HepG2 (cell line): ENCODE data around the gene DENND2D.

Source experiments
- CBX2 ChIP-seq, 2 experiments: fragments of 200-600 bp in 1 of 2; sonication (generic); formaldehyde crosslinking in 1 of 2; IDR thresholded peaks; 2 replicates each; pipeline versions ENCODE4 v1.7.0 to v1.8.1; 2018 to 2022; ENCODE audit warnings: low read depth in 2 of 2, low read length in 1 of 2, mild to moderate bottlenecking in 1 of 2, missing genetic modification reagents in 1 of 2
- DR1 ChIP-seq: sonication (generic); formaldehyde crosslinking; IDR thresholded peaks from 2 replicates; pipeline ENCODE4 v1.8.0; 2021; ENCODE audit warnings: mild to moderate bottlenecking, missing genetic modification reagents, inconsistent platforms
- EP300 ChIP-seq, 3 experiments: sonication (generic) in 1 of 3; formaldehyde crosslinking in 1 of 3; IDR thresholded peaks; 2 replicates each; pipeline versions ENCODE4 v1.5.1 to v1.6.1; 2011 to 2020; ENCODE audit warnings: low read depth in 2 of 3, low read length in 2 of 3, borderline replicate concordance in 1 of 3, improper control_type of control experiment in 1 of 3, mild to moderate bottlenecking in 1 of 3, missing genetic modification reagents in 1 of 3, moderate library complexity in 1 of 3
- HNF4A ChIP-seq: sonication (generic); formaldehyde crosslinking; IDR thresholded peaks from 2 replicates; pipeline ENCODE4 v1.4.0; 2020; ENCODE audit warnings: missing genetic modification reagents
- KLF6 ChIP-seq: IDR thresholded peaks from 2 replicates; pipeline ENCODE4 v1.8.0; 2016; ENCODE audit warnings: missing biosample characterization, missing genetic modification reagents
- MLXIP ChIP-seq: sonication (generic); formaldehyde crosslinking; IDR thresholded peaks from 2 replicates; pipeline ENCODE4 v1.9.0; 2021; ENCODE audit warnings: missing genetic modification reagents, borderline replicate concordance
- MXI1 ChIP-seq: IDR thresholded peaks from 3 replicates; pipeline ENCODE4 v1.6.1; 2012; ENCODE audit warnings: low read depth, low read length, inconsistent platforms, borderline replicate concordance
- ZBTB7A ChIP-seq: sonication (generic); formaldehyde crosslinking; IDR thresholded peaks from 2 replicates; pipeline ENCODE4 v1.8.0; 2022; ENCODE audit warnings: mild to moderate bottlenecking, missing genetic modification reagents
- ZNF570 ChIP-seq: sonication (generic); formaldehyde crosslinking; IDR thresholded peaks from 2 replicates; pipeline ENCODE4 v1.4.0; 2020; ENCODE audit warnings: mild to moderate bottlenecking, missing genetic modification reagents, borderline replicate concordance
- ZNF691 ChIP-seq: sonication (generic); formaldehyde crosslinking; IDR thresholded peaks from 2 replicates; pipeline ENCODE4 v1.4.0; 2020; ENCODE audit warnings: missing genetic modification reagents, low read depth, mild to moderate bottlenecking, borderline replicate concordance
- TF ChIP-seq, protein P1 (sequence below): sonication (generic); formaldehyde crosslinking; IDR thresholded peaks from 2 replicates; pipeline ENCODE4 v1.5.1; 2020; ENCODE audit warnings: mild to moderate bottlenecking, missing genetic modification reagents, moderate library complexity
- TF ChIP-seq, protein P2 (sequence below): sonication (generic); formaldehyde crosslinking; IDR thresholded peaks from 2 replicates; pipeline ENCODE4 v1.5.0; 2020; ENCODE audit warnings: mild to moderate bottlenecking, missing genetic modification reagents, moderate library complexity

DNA sequence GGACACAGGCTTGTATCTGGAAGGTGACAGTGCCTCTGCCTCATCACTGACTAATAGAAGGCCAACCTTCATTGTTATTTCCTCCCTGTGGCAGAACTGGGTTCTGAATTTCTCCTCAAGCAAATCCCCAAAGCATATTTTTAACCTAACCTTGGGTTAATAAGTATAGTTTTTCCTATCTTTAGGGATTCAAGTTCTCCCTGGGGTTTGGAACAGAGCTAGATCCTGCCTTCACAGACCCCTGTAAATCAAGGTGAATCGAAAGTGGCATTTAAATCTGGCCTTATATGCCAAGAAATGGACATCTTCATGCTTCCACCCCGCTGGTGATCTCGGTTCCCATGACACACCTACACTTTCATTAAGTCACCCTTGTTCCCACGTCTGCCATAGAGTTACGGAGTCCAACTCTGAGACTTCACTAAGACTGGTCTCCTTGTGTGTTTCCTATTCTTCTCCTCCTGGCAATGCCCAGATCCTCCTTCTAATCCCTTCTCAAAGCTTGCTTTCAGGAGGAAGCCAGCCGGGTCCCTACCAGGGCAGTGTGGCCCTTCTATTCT is 22.8 kb upstream of the DENND2D start:
- no peak for TF ChIP-seq KLF6 (CRISPR knock-in tag)
- no peak for TF ChIP-seq HNF4A (CRISPR knock-in tag)
- TF ChIP-seq, protein P1, sequence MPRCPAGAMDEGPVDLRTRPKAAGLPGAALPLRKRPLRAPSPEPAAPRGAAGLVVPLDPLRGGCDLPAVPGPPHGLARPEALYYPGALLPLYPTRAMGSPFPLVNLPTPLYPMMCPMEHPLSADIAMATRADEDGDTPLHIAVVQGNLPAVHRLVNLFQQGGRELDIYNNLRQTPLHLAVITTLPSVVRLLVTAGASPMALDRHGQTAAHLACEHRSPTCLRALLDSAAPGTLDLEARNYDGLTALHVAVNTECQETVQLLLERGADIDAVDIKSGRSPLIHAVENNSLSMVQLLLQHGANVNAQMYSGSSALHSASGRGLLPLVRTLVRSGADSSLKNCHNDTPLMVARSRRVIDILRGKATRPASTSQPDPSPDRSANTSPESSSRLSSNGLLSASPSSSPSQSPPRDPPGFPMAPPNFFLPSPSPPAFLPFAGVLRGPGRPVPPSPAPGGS (CRISPR knock-in tag) = no peak
- TF ChIP-seq MXI1 = no peak
- TF ChIP-seq, protein P2, sequence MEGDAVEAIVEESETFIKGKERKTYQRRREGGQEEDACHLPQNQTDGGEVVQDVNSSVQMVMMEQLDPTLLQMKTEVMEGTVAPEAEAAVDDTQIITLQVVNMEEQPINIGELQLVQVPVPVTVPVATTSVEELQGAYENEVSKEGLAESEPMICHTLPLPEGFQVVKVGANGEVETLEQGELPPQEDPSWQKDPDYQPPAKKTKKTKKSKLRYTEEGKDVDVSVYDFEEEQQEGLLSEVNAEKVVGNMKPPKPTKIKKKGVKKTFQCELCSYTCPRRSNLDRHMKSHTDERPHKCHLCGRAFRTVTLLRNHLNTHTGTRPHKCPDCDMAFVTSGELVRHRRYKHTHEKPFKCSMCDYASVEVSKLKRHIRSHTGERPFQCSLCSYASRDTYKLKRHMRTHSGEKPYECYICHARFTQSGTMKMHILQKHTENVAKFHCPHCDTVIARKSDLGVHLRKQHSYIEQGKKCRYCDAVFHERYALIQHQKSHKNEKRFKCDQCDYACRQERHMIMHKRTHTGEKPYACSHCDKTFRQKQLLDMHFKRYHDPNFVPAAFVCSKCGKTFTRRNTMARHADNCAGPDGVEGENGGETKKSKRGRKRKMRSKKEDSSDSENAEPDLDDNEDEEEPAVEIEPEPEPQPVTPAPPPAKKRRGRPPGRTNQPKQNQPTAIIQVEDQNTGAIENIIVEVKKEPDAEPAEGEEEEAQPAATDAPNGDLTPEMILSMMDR (CRISPR knock-in tag) = no peak
- no peak for TF ChIP-seq MLXIP
- TF ChIP-seq DR1 (CRISPR knock-in tag) = no peak
- no peak for TF ChIP-seq CBX2 (IDR thresholded peaks at IDR 0.05; ENCODE audit: low read depth, low read length)
- no peak for TF ChIP-seq CBX2 (CRISPR knock-in tag; IDR thresholded peaks at IDR 0.05; ENCODE audit: low read depth)
- TF ChIP-seq ZNF691 = no peak
- no peak for TF ChIP-seq ZNF570 (CRISPR knock-in tag)
- no peak for TF ChIP-seq EP300 (IDR thresholded peaks at IDR 0.05; ENCODE audit: low read depth in 2 of 2, low read length in 2 of 2)
- TF ChIP-seq EP300 (CRISPR knock-in tag; IDR thresholded peaks at IDR 0.05; ENCODE audit: borderline replicate concordance) = no peak
- TF ChIP-seq ZBTB7A = no peak
